MM.1S (cell line): ENCODE results near the gene ZSCAN25.

ENCODE experiments used
- EZH2 ChIP-seq: fragments of 300-600 bp; sonication (generic); optimal IDR thresholded peaks from 2 replicates; pipeline ENCODE3; 2017; ENCODE audit warnings: low read depth, mild to moderate bottlenecking, antibody characterized with exemption, low read length, mixed read lengths
- EZH2phosphoT487 ChIP-seq: fragments of 300-600 bp; sonication (generic); IDR thresholded peaks from 2 replicates; pipeline ENCODE4 v1.6.1; 2018; ENCODE audit warnings: antibody characterized with exemption, low read length
- TF ChIP-seq, protein P1 (sequence below): fragments of 300-600 bp; sonication (generic); IDR thresholded peaks from 2 replicates; pipeline ENCODE4 v1.5.1; 2016; ENCODE audit warnings: antibody characterized with exemption, low read length, mixed read lengths

DNA sequence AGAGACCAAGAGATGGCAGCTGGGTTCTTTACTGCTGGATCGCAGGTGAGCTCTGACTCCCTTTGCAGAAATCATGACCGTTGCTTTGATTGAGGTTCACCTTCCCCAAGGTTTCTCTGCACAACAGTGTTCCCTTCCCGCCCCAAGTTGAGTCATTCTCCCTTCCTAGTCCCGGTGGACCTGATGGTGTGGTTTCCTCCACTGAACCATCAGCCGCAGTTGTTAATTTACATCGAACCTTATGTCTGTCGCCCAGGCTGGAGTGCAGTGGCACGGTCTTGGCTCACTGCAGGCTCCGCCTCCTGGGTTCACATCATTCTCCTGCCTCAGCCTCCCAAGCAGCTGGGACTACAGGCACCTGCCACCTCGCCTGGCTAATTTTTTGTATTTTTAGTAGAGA lies 5.8 kb downstream of the ZSCAN25 start:
- TF ChIP-seq, protein P1, sequence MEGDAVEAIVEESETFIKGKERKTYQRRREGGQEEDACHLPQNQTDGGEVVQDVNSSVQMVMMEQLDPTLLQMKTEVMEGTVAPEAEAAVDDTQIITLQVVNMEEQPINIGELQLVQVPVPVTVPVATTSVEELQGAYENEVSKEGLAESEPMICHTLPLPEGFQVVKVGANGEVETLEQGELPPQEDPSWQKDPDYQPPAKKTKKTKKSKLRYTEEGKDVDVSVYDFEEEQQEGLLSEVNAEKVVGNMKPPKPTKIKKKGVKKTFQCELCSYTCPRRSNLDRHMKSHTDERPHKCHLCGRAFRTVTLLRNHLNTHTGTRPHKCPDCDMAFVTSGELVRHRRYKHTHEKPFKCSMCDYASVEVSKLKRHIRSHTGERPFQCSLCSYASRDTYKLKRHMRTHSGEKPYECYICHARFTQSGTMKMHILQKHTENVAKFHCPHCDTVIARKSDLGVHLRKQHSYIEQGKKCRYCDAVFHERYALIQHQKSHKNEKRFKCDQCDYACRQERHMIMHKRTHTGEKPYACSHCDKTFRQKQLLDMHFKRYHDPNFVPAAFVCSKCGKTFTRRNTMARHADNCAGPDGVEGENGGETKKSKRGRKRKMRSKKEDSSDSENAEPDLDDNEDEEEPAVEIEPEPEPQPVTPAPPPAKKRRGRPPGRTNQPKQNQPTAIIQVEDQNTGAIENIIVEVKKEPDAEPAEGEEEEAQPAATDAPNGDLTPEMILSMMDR: no peak
- TF ChIP-seq EZH2: no peak
- TF ChIP-seq EZH2phosphoT487: no peak
